HK-2 (cell line): ENCODE measurements around the gene GOLGA6L2.
"Not testable (repeated sequence)": the region's sequence is repeated elsewhere in the genome, so short reads cannot be mapped to it uniquely, and the experiment has no call there.

Experiments
- DNase-seq: peaks from one replicate; pipeline ENCODE4 v3.0.0-alpha.2; 2018; ENCODE audit not compliant: unreplicated experiment

Gene GOLGA6L2

GRCh38 chr15:23425327-23425726 is 21.7 kb downstream of the GOLGA6L2 start:
- not testable (repeated sequence) for DNase-seq

GRCh38 chr15:23424111-23424904 is 22.7 kb downstream of the GOLGA6L2 start:
- DNase-seq, result no peak

- DNase-seq, result peak; percentile 7
Measured at GRCh38 chr15:23422946-23423708, 23.9 kb downstream of the GOLGA6L2 start.

- no peak for DNase-seq
Measured at GRCh38 chr15:23422099-23422945, 24.7 kb downstream of the GOLGA6L2 start.

- DNase-seq, result no peak
Measured at GRCh38 chr15:23420806-23421575, 26.1 kb downstream of the GOLGA6L2 start.

- no peak for DNase-seq
Measured at GRCh38 chr15:23416349-23417276, 30.4 kb downstream of the GOLGA6L2 start.

GRCh38 chr15:23415866-23416265 is 31.2 kb downstream of the GOLGA6L2 start:
- not testable (repeated sequence) for DNase-seq

- DNase-seq, result no peak
Measured at GRCh38 chr15:23415321-23415865, 31.6 kb downstream of the GOLGA6L2 start.

GRCh38 chr15:23412881-23413600 is 34.0 kb downstream of the GOLGA6L2 start:
- DNase-seq, result not testable (repeated sequence)

- DNase-seq, result no peak
Measured at GRCh38 chr15:23411841-23412240, 35.2 kb downstream of the GOLGA6L2 start.

- DNase-seq, result no peak
Measured at GRCh38 chr15:23403550-23403949, 43.5 kb downstream of the GOLGA6L2 start.

- DNase-seq, result no peak
Measured at GRCh38 chr15:23402544-23402943, 44.5 kb downstream of the GOLGA6L2 start.

- no peak for DNase-seq
Measured at GRCh38 chr15:23402140-23402539, 44.9 kb downstream of the GOLGA6L2 start.

GRCh38 chr15:23401627-23402026 is 45.4 kb downstream of the GOLGA6L2 start:
- DNase-seq, result no peak

- DNase-seq, result not testable (repeated sequence)
Measured at GRCh38 chr15:23399207-23399606, 47.8 kb downstream of the GOLGA6L2 start.

GRCh38 chr15:23398357-23398756 is 48.7 kb downstream of the GOLGA6L2 start:
- DNase-seq, result not testable (repeated sequence)

GRCh38 chr15:23397779-23398178 is 49.3 kb downstream of the GOLGA6L2 start:
- DNase-seq, result no peak

GRCh38 chr15:23395832-23396231 is 51.2 kb downstream of the GOLGA6L2 start:
- DNase-seq, result no peak

- no peak for DNase-seq
Measured at GRCh38 chr15:23395030-23395692, 51.9 kb downstream of the GOLGA6L2 start.
